Pancreas (tissue), 10 donors: ENCODE measurements around the gene INPP4B. TPM values are rescaled to one million over a fixed set of nuclear protein-coding genes. Genes with fewer than 3 reads are reported as not detected.

Experiments
- ATAC-seq, 4 donors: fragments of 200-7000 bp; cut with Tn5 transposase; one replicate each; pipeline versions ENCODE4 v1.8.0 to v1.9.1; 2020; ENCODE audit warnings: mild to moderate bottlenecking in 4 of 4, moderate library complexity in 4 of 4
- DNase-seq, 6 donors: peaks; one replicate each; pipeline ENCODE4 v3.0.0-alpha.2; 2020
- FAIRE-seq: peaks from 2 replicates; lab custom pipeline; 2012; peaks lifted over from hg19 to GRCh38; lab: Jason Lieb, UNC
- H3K27ac ChIP-seq, 4 donors: fragments of 200-600 bp; sonication (generic); 1 replicate in 3 of 4; 2 replicates in 1 of 4; pipeline versions ENCODE4 v1.5.0 to v1.8.0; 2020
- H3K27me3 ChIP-seq, 4 donors: fragments of 200-600 bp; one replicate each; pipeline ENCODE4 v1.8.0; 2021
- H3K36me3 ChIP-seq, 3 donors: fragments of 200-600 bp; sonication (generic) in 1 of 3; one replicate each; pipeline versions ENCODE4 v1.5.0 to v1.8.0; 2020 to 2021
- H3K4me1 ChIP-seq, 3 donors: fragments of 200-600 bp; one replicate each; pipeline ENCODE4 v1.8.0; 2021
- H3K4me3 ChIP-seq, 4 donors: fragments of 200-600 bp; sonication (generic) in 2 of 4; one replicate each; pipeline versions ENCODE4 v1.5.0 to v1.8.0; 2020 to 2021
- H3K9me3 ChIP-seq, 4 donors: fragments of 200-600 bp; one replicate each; pipeline ENCODE4 v1.8.0; 2021
- WGBS, 2 donors: extraction: QIAGEN DNeasy Blood & Tissue Kit; methylation state at CpG; one replicate each; pipeline ENCODE4 v1.1.7; 2013; 5-methylcytosine and 5-hydroxymethylcytosine counted together
- intact Hi-C, 3 donors: fragments of 100-400 bp; cut with DNase I; formaldehyde crosslinking; loops; one replicate each; pipeline versions ENCODE4 v1.11.1 to v1.14.2; 2022
- polyA plus RNA-seq, 2 donors: library from polyadenylated mRNA; stranded (reverse); fragments of 200-250 nt; gene quantifications; one replicate each; pipeline ENCODE4 v1.2.3, GENCODE V29; 2013
- total RNA-seq, 6 donors: library from RNA; stranded (reverse); fragmentation: NEBNext Ultra II Directional in 4 of 6; extraction: Animal tissue kit (Norgen Biotek cat#: 25700) in 4 of 6; gene quantifications; one replicate each; pipeline versions ENCODE4 v1.2.1 to v1.2.4, GENCODE V29; 2021 to 2023
- TF ChIP-seq, protein P1 (sequence below), 4 donors: fragments of 200-600 bp; sonication (generic) in 3 of 4; IDR thresholded peaks; one replicate each; pipeline versions ENCODE4 v1.5.0 to v1.8.0; 2021; ENCODE audit warnings: antibody characterized with exemption in 4 of 4
- donor health status: healthy with polysubstance abuse.
- donor health status: DM: no; HTN: no; CAD: no; lungs with moderate emphysema.
- donor health status: DM: no; HTN: no; CAD: no.
- donor health status: control.
- donor health status: control.
- donor health status: Bipolar disorder and iron deficiency.
- donor health status: DM: yes; HTN: yes; CAD: no.
- donor health status: DM: no; HTN: no; CAD: no.
- donor health status: DM: no; HTN: no; CAD: no.
- donor health status: DM: yes; HTN: yes; CAD: no.

Gene INPP4B
- total and polyA plus RNA-seq, 8 donors = 1.2 to 12.9 (median 5.5) TPM

DNA sequence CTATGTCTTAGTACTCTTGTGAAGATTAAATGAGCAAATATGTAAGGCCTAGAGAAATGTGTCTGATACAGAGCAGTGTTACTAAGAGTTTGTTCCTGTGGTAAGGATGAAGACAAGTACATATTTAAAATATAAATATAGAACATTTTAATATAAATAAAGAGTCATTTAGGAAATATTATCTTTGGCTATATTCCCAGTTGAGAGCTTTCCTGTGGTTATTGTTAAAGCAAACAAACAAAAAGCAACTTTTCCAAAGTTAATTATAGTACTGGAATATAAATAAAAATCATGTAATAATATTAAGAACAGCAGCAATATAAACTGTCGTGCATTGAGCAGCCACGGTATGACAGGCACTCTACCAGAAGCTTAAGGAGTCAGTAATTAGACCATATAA, 472.5 kb downstream of the INPP4B start:
- Histone ChIP-seq H3K9me3 (no peaks in the 10 kb centered on the region), H3K36me3 (no peaks in the 10 kb centered on the region), H3K4me1 (peaks cover 6 to 19% (median 17%) of the 10 kb centered on the region in 3 donors), H3K4me3 (no peak overlapping the region), H3K27me3 (no peaks in the 10 kb centered on the region), H3K27ac (no peak overlapping the region)
- DNase-seq (no peak), ATAC-seq (no peak), FAIRE-seq (no peak)
- TF ChIP-seq, protein P1, sequence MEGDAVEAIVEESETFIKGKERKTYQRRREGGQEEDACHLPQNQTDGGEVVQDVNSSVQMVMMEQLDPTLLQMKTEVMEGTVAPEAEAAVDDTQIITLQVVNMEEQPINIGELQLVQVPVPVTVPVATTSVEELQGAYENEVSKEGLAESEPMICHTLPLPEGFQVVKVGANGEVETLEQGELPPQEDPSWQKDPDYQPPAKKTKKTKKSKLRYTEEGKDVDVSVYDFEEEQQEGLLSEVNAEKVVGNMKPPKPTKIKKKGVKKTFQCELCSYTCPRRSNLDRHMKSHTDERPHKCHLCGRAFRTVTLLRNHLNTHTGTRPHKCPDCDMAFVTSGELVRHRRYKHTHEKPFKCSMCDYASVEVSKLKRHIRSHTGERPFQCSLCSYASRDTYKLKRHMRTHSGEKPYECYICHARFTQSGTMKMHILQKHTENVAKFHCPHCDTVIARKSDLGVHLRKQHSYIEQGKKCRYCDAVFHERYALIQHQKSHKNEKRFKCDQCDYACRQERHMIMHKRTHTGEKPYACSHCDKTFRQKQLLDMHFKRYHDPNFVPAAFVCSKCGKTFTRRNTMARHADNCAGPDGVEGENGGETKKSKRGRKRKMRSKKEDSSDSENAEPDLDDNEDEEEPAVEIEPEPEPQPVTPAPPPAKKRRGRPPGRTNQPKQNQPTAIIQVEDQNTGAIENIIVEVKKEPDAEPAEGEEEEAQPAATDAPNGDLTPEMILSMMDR (IDR thresholded peaks at IDR 0.05) = no peak
- 64 to 76% methylated on average over 2 of the region's 2 CpGs for WGBS, 2 donors
- intact Hi-C loops = no loop called here

DNA sequence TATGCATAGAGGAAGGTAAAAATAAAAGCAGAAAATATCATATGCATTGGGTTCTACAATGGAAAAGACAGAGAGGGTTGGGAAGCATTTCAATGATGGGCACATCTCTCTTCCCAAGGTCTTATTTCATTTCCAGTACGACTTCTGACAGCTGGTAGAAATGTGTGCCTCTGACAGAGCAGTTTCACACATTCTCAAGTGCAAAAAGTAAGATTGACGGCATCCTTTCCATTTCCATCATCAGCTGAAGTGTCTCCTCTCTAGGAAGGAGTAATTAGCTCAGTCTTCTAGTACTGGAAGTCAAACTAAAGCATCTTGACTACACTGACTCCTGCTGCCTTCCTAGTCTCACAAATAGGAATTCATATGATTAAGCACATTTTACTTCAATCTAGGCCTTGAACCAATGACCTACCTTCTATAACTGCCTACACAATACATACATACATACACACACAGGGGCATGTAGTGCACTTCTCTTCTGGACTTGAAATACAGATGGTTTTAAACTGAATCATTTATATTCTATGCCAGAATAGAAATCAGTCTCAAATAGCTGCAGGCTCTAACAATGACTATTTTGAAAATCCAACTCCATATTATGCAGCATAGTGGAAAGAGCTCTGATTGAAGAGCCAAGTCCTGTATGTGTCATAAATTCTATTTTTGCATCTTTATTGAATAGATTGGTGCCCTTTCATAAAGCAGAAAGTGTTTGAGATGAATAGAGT, 473.4 kb downstream of the INPP4B start:
- Histone ChIP-seq H3K27me3 (no peaks in the 10 kb centered on the region), H3K27ac (no peak overlapping the region), H3K4me3 (no peak overlapping the region), H3K36me3 (no peaks in the 10 kb centered on the region), H3K9me3 (no peaks in the 10 kb centered on the region), H3K4me1 (peaks cover 0 to 10% (median 9%) of the 10 kb centered on the region in 3 donors)
- FAIRE-seq (no peak), ATAC-seq (no peak), DNase-seq (no peak)
- TF ChIP-seq, protein P1 (IDR thresholded peaks at IDR 0.05) = no peak
- intact Hi-C loops = no loop called here
- 85 to 90% methylated on average over 2 of the region's 2 CpGs for WGBS, 2 donors

DNA sequence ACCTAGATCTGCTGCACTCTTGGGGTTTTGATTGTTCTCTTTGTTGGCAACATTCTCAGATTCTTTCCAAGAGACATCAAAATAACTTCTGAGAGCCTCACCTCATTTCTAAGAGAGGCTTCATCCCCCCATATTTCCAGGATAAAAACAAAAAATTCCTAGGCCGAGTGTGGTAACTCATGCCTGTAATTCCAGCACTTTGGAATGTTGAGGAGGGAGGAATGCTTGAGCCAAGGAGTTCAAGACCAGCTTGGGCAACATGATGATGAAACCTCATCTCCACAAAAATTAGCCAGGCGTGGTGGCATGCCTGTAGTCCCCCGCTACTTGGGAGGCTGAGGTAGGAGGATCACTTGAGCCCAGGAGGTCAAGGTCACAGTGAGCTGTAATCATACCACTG, 477.0 kb downstream of the INPP4B start:
- TF ChIP-seq, protein P1 (IDR thresholded peaks at IDR 0.05) = no peak
- no peak overlapping the region for H3K4me3 ChIP-seq
- H3K36me3 ChIP-seq = no peaks in the 10 kb centered on the region
- FAIRE-seq (no peak), ATAC-seq (no peak), DNase-seq (no peak)
- no peak overlapping the region for H3K27ac ChIP-seq
- H3K4me1 ChIP-seq = no peaks in the 10 kb centered on the region
- H3K27me3 ChIP-seq = no peaks in the 10 kb centered on the region
- intact Hi-C loops = no loop called here
- 92 to 94% methylated on average over 3 of the region's 3 CpGs for WGBS, 2 donors
- H3K9me3 ChIP-seq = no peaks in the 10 kb centered on the region

GRCh38 chr4:142367418-142368180, 478.5 kb downstream of the INPP4B start:
- H3K9me3 ChIP-seq = no peaks in the 10 kb centered on the region
- TF ChIP-seq, protein P1 (IDR thresholded peaks at IDR 0.05) = no peak
- 58 to 61% methylated on average over 6 of the region's 6 CpGs for WGBS, 2 donors
- no peaks in the 10 kb centered on the region for H3K36me3 ChIP-seq
- intact Hi-C loops = no loop called here
- FAIRE-seq = no peak
- H3K4me3 ChIP-seq = no peak overlapping the region
- no peaks in the 10 kb centered on the region for H3K4me1 ChIP-seq
- H3K27ac ChIP-seq = no peak overlapping the region
- H3K27me3 ChIP-seq = no peaks in the 10 kb centered on the region
- ATAC-seq = no peak
- DNase-seq = no peak

DNA sequence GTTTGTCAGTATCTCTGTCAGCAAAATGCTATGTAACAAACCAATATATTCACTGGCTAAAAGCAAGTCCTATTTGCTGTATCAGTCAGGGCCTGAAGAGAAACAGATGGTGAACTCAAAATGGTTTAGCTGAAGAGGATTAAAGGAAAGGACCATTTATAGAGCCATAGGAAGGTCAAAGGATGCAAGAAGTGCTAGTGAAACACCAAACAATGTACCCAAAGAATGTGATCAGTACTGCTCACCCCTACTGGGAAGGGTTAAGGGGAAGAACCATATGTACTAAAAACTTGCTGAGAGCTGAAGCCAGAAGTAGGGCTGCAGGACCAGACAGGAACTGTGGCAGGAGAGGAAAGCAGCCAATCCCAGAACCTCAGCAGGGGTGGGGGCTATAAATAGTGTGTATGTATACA, 479.3 kb downstream of the INPP4B start:
- DNase-seq = no peak
- H3K4me3 ChIP-seq = no peak overlapping the region
- TF ChIP-seq, protein P1 (IDR thresholded peaks at IDR 0.05) = no peak
- no peak for ATAC-seq
- H3K27ac ChIP-seq = no peak overlapping the region
- H3K27me3 ChIP-seq = no peaks in the 10 kb centered on the region
- H3K4me1 ChIP-seq = no peaks in the 10 kb centered on the region
- intact Hi-C loops = no loop called here
- H3K9me3 ChIP-seq = no peaks in the 10 kb centered on the region
- FAIRE-seq = no peak
- H3K36me3 ChIP-seq = no peaks in the 10 kb centered on the region
